AG10803 (cell line): ENCODE results near the gene PHKB.
"Not testable (repeated sequence)": the region's sequence is repeated elsewhere in the genome, so short reads cannot be mapped to it uniquely, and the experiment has no call there.

Source experiments
- DNase-seq: peaks from one replicate; pipeline ENCODE4 v3.0.0; 2010; ENCODE audit warnings: low read depth
- H3K4me3 ChIP-seq: 2 replicates; pipeline ENCODE4 v1.5.1; 2011; ENCODE audit warnings: mild to moderate bottlenecking, low read length, control low read depth
- TF ChIP-seq, protein P1 (sequence below): conservative IDR thresholded peaks from 2 replicates; pipeline ENCODE4 v1.5.1; 2011; ENCODE audit warnings: mild to moderate bottlenecking, low read length, control low read depth, inconsistent platforms

PHKB gene

DNA sequence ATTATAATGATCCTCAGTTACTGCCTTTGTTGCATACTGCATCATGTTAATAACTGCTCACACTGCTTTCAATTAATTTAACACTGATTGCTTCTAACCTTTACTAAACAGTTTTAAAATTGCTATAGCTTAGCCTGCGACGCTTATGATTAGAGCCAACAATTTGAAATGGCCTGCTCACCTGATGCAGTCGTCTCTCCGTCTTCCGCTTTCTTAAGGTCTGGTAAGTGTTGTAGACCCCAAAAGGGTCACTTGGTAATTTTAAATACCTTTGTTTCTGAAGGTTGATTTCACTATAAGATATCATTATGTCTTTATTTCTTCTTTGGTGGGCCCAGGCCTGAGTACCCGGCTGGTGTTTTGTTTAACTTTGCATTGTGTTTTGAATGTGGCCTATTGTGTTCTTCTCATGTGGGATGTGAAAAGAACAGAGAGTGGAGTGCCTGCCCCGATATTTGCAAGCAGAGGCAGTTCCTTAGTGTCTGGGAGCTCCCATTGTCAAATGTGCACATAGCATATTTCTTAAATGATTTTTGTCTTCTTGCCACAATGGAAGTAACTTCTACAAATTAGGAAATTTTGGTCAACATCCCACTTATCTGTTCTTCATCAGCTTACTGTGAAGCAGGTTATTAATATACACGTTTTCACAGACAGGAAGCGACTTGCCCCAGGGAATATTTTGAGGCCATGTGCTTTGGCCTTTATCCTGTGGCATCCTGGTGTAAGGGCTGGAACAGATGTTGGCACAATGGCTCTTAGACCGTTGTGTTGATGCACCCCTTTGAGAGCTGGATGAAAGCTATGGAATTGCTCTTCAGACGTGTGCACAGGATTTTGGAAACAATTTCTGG, 2.9 kb downstream of the PHKB start:
- peak; percentile 16 for DNase-seq
- TF ChIP-seq, protein P1, sequence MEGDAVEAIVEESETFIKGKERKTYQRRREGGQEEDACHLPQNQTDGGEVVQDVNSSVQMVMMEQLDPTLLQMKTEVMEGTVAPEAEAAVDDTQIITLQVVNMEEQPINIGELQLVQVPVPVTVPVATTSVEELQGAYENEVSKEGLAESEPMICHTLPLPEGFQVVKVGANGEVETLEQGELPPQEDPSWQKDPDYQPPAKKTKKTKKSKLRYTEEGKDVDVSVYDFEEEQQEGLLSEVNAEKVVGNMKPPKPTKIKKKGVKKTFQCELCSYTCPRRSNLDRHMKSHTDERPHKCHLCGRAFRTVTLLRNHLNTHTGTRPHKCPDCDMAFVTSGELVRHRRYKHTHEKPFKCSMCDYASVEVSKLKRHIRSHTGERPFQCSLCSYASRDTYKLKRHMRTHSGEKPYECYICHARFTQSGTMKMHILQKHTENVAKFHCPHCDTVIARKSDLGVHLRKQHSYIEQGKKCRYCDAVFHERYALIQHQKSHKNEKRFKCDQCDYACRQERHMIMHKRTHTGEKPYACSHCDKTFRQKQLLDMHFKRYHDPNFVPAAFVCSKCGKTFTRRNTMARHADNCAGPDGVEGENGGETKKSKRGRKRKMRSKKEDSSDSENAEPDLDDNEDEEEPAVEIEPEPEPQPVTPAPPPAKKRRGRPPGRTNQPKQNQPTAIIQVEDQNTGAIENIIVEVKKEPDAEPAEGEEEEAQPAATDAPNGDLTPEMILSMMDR, result no peak
- H3K4me3 ChIP-seq, result no peak overlapping the region

DNA sequence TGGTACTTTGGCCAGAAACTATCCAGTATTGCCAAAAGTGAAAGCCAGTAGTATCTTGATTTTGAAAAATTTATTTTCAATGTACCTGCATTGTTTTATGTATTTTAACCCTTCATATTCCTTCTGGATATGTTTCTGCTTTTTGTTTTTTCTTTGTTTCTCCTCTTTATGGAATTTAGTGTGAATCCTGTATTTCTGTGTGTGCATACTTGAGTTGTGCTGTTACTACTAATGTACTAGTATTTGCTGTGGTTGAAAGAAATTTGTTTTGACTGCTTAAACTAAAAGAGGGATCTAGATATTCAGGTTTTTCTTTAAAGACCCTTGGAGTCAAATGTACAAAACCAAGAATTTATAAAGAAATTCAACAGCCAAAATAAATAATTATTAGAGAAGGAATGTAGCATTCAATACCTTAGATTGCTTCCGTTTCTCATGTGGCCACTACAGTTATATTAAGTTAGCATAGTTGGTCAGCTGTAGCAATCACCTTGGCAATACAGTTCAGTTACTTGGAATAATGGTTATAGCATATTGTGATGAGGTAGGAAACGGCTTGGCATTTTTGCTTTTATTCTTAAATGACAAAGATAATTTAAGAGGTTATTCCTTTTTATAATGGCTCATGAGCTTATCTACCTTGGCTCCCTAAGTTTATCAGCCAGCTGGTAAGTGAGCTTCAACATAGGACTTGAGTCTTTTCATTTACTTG, 4.9 kb downstream of the PHKB start:
- H3K4me3 ChIP-seq, result no peak overlapping the region
- TF ChIP-seq, protein P1, result no peak
- no peak for DNase-seq

DNA sequence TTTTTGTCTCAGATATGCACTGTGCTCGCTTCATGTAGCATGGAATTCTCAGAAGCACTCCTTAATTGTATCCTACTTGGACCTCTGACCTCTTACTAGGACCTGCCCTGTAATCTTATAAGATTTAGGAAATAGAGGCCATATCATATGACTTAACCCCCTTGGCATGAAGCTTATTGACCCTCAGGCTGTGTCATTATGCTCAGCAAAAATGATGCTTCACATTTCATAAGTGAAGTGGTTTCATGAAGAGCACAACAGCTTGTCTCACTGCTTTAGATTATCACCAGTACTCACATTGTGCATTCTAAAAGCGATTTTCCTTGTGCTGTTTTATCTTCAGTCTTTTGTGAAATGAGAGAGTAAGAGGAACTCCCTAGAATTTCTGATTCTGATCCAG, 6.4 kb downstream of the PHKB start:
- H3K4me3 ChIP-seq, result no peak overlapping the region
- DNase-seq, result no peak
- TF ChIP-seq, protein P1, result no peak

DNA sequence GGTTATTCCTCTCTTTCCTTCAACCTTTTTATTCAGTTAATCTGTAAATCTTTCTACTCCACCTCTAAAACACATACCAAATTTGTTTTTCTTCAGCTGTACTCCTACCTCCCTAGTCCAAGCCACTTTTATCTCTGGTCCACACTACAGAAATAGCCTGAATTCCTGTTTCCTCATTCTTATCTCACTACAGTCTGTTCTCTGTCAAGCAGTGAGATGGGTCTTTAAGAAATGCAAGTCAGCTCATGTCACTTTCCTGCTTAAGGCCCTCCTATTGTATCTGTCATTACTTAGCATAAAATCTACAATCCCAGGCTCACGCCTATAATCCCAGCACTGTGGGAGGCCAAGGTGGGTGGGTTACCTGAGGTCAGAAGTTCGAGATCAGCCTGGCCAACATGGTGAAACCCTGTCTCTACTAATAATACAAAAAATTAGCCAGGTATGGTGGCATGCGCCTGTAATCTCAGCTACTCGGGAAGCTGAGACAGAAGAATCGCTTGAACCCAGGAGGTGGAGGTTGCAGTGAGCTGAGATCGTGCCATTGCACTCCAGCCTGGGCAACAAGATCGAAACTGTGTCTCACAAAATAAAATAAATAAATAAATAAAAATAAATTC, 7.0 kb downstream of the PHKB start:
- not testable (repeated sequence) for H3K4me3 ChIP-seq, DNase-seq

DNA sequence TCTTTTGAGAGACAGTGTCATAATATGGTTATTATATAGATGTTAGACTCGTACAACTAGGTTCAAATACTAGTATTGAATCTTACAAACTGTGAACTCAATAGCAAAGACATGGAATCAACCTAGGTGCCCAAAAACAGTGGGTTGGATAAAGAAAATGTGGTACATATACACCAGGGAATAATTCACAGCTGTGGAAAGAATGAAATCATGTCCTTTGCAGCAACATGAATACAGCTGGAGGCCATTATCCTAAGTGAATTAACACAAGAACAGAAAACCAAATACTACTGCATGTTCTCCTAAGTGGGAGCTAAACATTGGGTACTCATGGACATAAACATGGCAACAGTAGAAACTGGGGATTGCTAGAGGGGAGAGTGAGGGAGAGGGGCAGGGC, 8.1 kb downstream of the PHKB start:
- no peak overlapping the region for H3K4me3 ChIP-seq
- DNase-seq, result no peak
- TF ChIP-seq, protein P1, result no peak

DNA sequence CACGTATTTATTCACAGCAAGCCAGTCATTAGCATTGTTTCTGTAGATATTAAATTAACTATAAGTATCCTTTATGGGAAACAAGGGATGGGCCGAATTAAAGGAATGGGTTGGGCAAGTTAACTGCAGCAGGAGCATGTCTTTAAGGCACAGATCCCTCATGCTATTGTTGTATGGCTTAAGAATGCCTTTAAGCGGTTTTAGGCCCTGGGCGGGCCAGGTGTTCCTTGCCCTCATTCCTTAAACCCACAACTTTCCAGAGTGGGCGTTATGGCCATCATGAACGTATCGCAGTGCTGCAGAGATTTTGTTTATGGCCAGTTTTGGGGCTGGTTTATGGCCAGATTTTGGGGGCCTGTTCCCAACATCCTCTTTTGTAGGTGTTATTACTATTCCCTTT, 9.1 kb downstream of the PHKB start:
- no peak for DNase-seq
- H3K4me3 ChIP-seq, result no peak overlapping the region
- TF ChIP-seq, protein P1, result no peak

DNA sequence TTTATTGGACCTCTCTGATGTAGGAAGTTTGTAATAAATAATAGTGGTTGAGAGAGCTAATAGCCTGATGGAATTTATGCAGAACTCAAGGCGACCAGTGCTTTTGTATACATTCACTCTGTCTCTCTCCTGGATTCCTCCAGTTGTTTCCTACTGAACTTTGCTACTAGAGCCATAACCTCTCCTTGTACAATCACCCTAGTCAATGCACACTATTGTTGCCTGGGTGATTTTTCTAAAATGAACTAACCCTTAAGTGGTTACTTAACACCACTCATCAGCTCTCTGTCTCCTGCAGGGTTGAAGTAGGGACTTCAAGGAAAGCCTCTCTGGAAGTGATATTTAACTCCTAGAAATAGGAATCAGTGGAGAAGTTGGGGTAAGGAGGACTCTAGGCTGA, 9.7 kb downstream of the PHKB start:
- H3K4me3 ChIP-seq, result no peak overlapping the region
- DNase-seq, result no peak
- TF ChIP-seq, protein P1, result no peak

DNA sequence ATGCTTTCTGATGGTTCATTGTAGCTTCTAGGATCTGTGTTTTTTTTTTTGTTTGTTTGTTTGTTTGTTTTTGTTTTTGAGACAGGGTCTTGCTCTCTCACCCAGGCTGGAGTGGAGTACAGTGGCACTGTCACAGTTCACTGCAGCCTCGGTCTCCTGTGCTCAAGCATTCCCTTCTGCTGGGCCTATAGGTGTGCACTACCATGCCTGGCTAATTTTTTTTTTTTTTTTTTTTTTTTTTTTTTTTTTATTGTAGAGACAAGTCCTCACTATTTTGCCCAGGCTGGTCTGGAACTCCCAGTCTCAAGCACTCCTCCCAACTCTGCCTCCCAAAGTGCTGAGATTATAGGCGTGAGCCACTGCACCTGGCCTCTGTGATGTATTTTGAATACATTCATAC, 11.9 kb downstream of the PHKB start:
- not testable (repeated sequence) for DNase-seq, H3K4me3 ChIP-seq
